H1 (cell line): ENCODE results near the gene ZMIZ1.

Source experiments
- SIX5 ChIP-seq: IDR thresholded peaks from 2 replicates; pipeline ENCODE4 v1.6.1; 2011; ENCODE audit warnings: mild to moderate bottlenecking, low read depth, low read length
- YY1 ChIP-seq: IDR thresholded peaks from 2 replicates; pipeline ENCODE4 v1.6.1; 2011; ENCODE audit warnings: low read depth, mild to moderate bottlenecking, low read length

GRCh38 chr10:79065853-79066252 is 2.9 kb upstream of the ZMIZ1 start:
- TF ChIP-seq SIX5 (no peak), YY1 (no peak)
